ENCODE results near the gene WDR59. TPM values are rescaled to one million over a fixed set of nuclear protein-coding genes. Genes with fewer than 3 reads are reported as not detected.
"Not testable (repeated sequence)": the region's sequence is repeated elsewhere in the genome, so short reads cannot be mapped to it uniquely, and the experiment has no call there.

WDR59 gene
- total and polyA plus RNA-seq, 2 of the 4 experiments (the other 2 are of a cell fraction), result 29.4 to 44.6 TPM

DNA sequence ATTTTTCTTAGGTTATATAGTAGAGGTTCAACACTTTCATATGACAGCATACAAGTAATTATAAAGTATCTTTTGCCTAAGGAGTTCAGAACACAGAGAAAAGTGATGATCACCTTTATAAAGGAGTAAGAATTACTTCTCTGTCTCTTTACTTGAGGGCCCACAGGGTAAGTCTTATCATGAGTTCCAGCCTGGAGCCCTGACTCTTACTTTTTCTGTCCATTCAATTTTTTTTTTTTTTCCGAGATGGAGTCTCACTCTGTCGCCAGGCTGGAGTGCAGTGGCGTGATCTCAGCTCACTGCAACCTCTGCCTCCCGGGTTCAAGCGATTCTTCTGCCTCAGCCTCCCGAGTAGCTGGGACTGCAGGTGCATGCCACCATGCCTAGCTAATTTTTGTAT lies 28.2 kb upstream of the WDR59 start:
- H3K27ac ChIP-seq (ENCODE audit: insufficient read depth, low read length); H3K4me2 ChIP-seq (ENCODE audit: low read depth, low read length); H4K91ac ChIP-seq (ENCODE audit: insufficient read depth, low read depth, low read length); H2AK9ac ChIP-seq (replicated peaks; ENCODE audit: low read depth, low read length, poor library complexity); H4K5ac ChIP-seq (ENCODE audit: low read depth, low read length); H3K9ac ChIP-seq (ENCODE audit: low read depth, low read length); H3K23ac ChIP-seq (ENCODE audit: low read depth, low read length); ATAC-seq (ENCODE audit: low read depth); H2BK120ac ChIP-seq (ENCODE audit: low read depth, low read length); H4K8ac ChIP-seq (ENCODE audit: low read depth in 2 of 2, low read length in 2 of 2); H3K36me3 ChIP-seq (ENCODE audit: control insufficient read depth, insufficient read depth, low read length); H3K56ac ChIP-seq (ENCODE audit: extremely low read depth, insufficient read depth, low read length); H3K27me3 ChIP-seq (ENCODE audit: control insufficient read depth, insufficient read depth, low read length); DNase-seq; H3K18ac ChIP-seq (ENCODE audit: low read depth, low read length); H3K4ac ChIP-seq (ENCODE audit: low read depth, low read length); H3K9me3 ChIP-seq (ENCODE audit: control insufficient read depth, insufficient read depth, low read length); H2AK5ac ChIP-seq (ENCODE audit: low read depth, low read length); H2BK20ac ChIP-seq (ENCODE audit: low read depth, low read length); H2AFZ ChIP-seq (replicated peaks; ENCODE audit: low read length, poor library complexity); dilution Hi-C loops (cut with HindIII; ENCODE audit: low sequenced_read_pairs, unreplicated experiment); H2BK15ac ChIP-seq (ENCODE audit: low read depth, low read length); H3K4me3 ChIP-seq (ENCODE audit: insufficient read depth, low read depth, low read length); BruUV-seq (replicated peaks); H2BK5ac ChIP-seq (ENCODE audit: low read depth, low read length, poor library complexity, severe bottlenecking); POLR2A ChIA-PET (ENCODE audit: unreplicated experiment): not testable (repeated sequence)
- peaks cover 19% of the 10 kb centered on the region for H4K20me1 ChIP-seq (ENCODE audit: insufficient read depth, low read length)
- CTCF ChIA-PET, result interaction anchor here (1.5 kb wide), 1 partner anchor 98 kb away, joined by 4 read pairs; no protein-coding TSS in a partner anchor
- H3K79me1 ChIP-seq (ENCODE audit: low read depth in 1 of 2, low read length in 2 of 2), result peaks cover 24 to 68% of the 10 kb centered on the region in 2 experiments
- peaks cover 14% of the 10 kb centered on the region for H3K4me1 ChIP-seq (ENCODE audit: control insufficient read depth, insufficient read depth, low read length)
- intact Hi-C loops (cut with micrococcal nuclease) (loop anchor here (5.0 kb wide), 1 partner anchor 74 kb away; no protein-coding TSS in a partner anchor), in situ Hi-C loops (cut with MboI; ENCODE audit: low sequenced_read_pairs) (loop anchor here (5.0 kb wide), 1 partner anchor 74 kb away; no protein-coding TSS in a partner anchor)
- no CpG with 5 or more reads among the region's 6 CpGs for WGBS, 2 experiments (ENCODE audit: extremely low coverage in 2 of 2, insufficient read length in 1 of 2)
- H3K9me1 ChIP-seq (ENCODE audit: insufficient read depth, low read length), result peaks cover 14% of the 10 kb centered on the region
- peak overlapping the region; percentile 57; the same call in 1 of the 2 replicates for H3K14ac ChIP-seq (replicated peaks; ENCODE audit: low read depth, low read length)

All from IMR-90 (cell line).